Measurements from ENCODE around the gene ADCK2.

The ADCK2 gene

DNA sequence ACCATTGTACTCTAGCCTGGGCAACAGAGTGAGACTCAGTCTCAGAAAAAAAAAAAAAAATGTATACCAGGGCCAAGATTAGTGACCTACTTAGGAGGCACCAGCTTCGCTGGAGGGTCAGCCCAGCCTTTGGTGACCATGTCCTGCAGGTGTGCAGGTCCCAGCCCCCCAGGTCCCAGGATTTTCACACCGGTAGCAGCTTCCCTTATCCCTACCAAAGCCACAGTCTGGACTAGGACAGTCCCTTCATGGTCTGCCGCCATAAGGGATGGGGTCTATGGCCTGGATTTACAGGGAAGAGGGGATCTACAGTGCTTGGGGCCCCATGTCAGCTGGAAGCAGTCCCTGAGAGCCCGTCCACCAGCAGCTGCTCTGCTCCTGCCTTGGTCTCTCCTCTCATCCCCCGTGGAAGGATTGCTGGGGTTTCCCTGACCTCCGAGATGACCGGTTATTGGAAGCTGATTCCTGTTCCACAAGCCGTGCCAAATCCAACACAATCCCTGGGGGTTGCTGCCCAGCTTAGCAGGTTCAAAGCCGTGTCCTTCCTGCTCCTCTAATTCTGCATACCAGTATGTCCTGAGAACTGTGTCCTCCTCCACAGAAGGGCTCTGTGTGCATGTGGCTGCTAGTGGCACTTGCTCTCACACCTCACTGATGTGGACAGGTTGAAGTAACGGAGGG is 12.8 kb downstream of the ADCK2 start:
- Histone ChIP-seq H3K4me3 (ENCODE audit: low read length) (no peak overlapping the region), H3K36me3 (replicated peaks; ENCODE audit: low read depth, low read length) (peaks cover 6% of the 10 kb centered on the region), H3K4me1 (ENCODE audit: low read length) (no peaks in the 10 kb centered on the region), H3K27ac (ENCODE audit: low read length) (no peak overlapping the region), H3K9ac (ENCODE audit: low read length) (no peak overlapping the region), H3K4me2 (ENCODE audit: low read length) (no peak overlapping the region), H3K27me3 (ENCODE audit: low read depth, low read length) (no peaks in the 10 kb centered on the region), H3K79me2 (ENCODE audit: low read length) (no peaks in the 10 kb centered on the region), H2AFZ (ENCODE audit: low read depth, low read length) (no peak overlapping the region), H3K9me3 (ENCODE audit: insufficient read depth, low read length) (no peaks in the 10 kb centered on the region), H4K20me1 (ENCODE audit: insufficient read depth, low read length) (no peaks in the 10 kb centered on the region)
- no peak for TF ChIP-seq EZH2phosphoT487 (IDR thresholded peaks at IDR 0.05; ENCODE audit: low read depth)
- TF ChIP-seq, protein P1, sequence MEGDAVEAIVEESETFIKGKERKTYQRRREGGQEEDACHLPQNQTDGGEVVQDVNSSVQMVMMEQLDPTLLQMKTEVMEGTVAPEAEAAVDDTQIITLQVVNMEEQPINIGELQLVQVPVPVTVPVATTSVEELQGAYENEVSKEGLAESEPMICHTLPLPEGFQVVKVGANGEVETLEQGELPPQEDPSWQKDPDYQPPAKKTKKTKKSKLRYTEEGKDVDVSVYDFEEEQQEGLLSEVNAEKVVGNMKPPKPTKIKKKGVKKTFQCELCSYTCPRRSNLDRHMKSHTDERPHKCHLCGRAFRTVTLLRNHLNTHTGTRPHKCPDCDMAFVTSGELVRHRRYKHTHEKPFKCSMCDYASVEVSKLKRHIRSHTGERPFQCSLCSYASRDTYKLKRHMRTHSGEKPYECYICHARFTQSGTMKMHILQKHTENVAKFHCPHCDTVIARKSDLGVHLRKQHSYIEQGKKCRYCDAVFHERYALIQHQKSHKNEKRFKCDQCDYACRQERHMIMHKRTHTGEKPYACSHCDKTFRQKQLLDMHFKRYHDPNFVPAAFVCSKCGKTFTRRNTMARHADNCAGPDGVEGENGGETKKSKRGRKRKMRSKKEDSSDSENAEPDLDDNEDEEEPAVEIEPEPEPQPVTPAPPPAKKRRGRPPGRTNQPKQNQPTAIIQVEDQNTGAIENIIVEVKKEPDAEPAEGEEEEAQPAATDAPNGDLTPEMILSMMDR (IDR thresholded peaks at IDR 0.05; ENCODE audit: low read depth, low read length): no peak

DNA sequence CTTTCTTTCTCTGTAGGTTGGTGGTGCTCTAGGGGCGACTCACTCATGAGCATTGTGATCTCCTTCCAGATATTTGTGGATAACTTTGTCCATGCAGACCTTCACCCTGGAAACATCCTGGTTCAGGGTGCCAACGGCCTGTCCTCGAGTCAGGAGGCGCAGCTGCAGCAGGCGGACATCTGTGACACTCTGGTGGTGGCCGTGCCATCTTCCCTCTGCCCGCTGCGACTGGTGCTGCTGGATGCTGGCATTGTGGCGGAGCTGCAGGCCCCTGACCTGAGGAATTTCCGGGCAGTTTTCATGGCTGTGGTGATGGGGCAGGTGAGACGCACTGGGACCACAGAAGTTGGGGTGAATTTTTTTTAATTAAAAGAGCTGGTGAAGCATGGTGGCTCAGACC is 14.2 kb downstream of the ADCK2 start:
- peaks cover 2% of the 10 kb centered on the region for H3K36me3 ChIP-seq (replicated peaks; ENCODE audit: low read depth, low read length)
- H4K20me1 ChIP-seq (ENCODE audit: insufficient read depth, low read length): no peaks in the 10 kb centered on the region
- H3K27ac ChIP-seq (ENCODE audit: low read length): no peak overlapping the region
- no peak overlapping the region for H3K4me2 ChIP-seq (ENCODE audit: low read length)
- H3K4me1 ChIP-seq (ENCODE audit: low read length): no peaks in the 10 kb centered on the region
- no peaks in the 10 kb centered on the region for H3K27me3 ChIP-seq (ENCODE audit: low read depth, low read length)
- no peak overlapping the region for H3K9ac ChIP-seq (ENCODE audit: low read length)
- H2AFZ ChIP-seq (ENCODE audit: low read depth, low read length): no peak overlapping the region
- H3K4me3 ChIP-seq (ENCODE audit: low read length): no peak overlapping the region
- TF ChIP-seq, protein P1 (IDR thresholded peaks at IDR 0.05; ENCODE audit: low read depth, low read length): no peak
- TF ChIP-seq EZH2phosphoT487 (IDR thresholded peaks at IDR 0.05; ENCODE audit: low read depth): no peak
- no peaks in the 10 kb centered on the region for H3K79me2 ChIP-seq (ENCODE audit: low read length)
- H3K9me3 ChIP-seq (ENCODE audit: insufficient read depth, low read length): no peaks in the 10 kb centered on the region

DNA sequence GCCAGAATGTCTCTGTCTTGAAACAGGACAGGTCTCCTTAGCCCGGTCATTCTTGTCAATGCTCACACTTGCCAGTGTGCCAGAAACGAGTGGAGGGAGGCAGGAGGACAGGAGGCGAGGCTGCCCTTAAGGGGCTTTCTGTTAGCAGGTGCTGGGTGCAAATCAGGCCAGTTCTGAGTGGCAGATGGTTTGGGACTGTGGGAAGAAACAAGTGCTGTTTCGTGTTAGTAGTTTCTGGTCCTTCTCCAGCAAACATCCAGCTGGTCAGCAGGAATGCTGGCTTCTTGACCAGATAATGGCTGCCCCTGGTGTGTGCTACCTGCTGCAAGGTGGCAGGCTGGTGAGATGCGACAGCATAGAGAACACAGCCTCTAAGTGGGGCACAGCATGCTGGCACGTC is 15.6 kb downstream of the ADCK2 start:
- no peaks in the 10 kb centered on the region for H3K4me1 ChIP-seq (ENCODE audit: low read length)
- no peaks in the 10 kb centered on the region for H3K9me3 ChIP-seq (ENCODE audit: insufficient read depth, low read length)
- TF ChIP-seq, protein P1 (IDR thresholded peaks at IDR 0.05; ENCODE audit: low read depth, low read length): no peak
- TF ChIP-seq EZH2phosphoT487 (IDR thresholded peaks at IDR 0.05; ENCODE audit: low read depth): no peak
- no peaks in the 10 kb centered on the region for H3K27me3 ChIP-seq (ENCODE audit: low read depth, low read length)
- H3K27ac ChIP-seq (ENCODE audit: low read length): no peak overlapping the region
- H3K4me2 ChIP-seq (ENCODE audit: low read length): no peak overlapping the region
- H3K79me2 ChIP-seq (ENCODE audit: low read length): no peaks in the 10 kb centered on the region
- H4K20me1 ChIP-seq (ENCODE audit: insufficient read depth, low read length): no peaks in the 10 kb centered on the region
- H2AFZ ChIP-seq (ENCODE audit: low read depth, low read length): no peak overlapping the region
- no peak overlapping the region for H3K9ac ChIP-seq (ENCODE audit: low read length)
- H3K4me3 ChIP-seq (ENCODE audit: low read length): no peak overlapping the region
- H3K36me3 ChIP-seq (replicated peaks; ENCODE audit: low read depth, low read length): peaks cover 2% of the 10 kb centered on the region

DNA sequence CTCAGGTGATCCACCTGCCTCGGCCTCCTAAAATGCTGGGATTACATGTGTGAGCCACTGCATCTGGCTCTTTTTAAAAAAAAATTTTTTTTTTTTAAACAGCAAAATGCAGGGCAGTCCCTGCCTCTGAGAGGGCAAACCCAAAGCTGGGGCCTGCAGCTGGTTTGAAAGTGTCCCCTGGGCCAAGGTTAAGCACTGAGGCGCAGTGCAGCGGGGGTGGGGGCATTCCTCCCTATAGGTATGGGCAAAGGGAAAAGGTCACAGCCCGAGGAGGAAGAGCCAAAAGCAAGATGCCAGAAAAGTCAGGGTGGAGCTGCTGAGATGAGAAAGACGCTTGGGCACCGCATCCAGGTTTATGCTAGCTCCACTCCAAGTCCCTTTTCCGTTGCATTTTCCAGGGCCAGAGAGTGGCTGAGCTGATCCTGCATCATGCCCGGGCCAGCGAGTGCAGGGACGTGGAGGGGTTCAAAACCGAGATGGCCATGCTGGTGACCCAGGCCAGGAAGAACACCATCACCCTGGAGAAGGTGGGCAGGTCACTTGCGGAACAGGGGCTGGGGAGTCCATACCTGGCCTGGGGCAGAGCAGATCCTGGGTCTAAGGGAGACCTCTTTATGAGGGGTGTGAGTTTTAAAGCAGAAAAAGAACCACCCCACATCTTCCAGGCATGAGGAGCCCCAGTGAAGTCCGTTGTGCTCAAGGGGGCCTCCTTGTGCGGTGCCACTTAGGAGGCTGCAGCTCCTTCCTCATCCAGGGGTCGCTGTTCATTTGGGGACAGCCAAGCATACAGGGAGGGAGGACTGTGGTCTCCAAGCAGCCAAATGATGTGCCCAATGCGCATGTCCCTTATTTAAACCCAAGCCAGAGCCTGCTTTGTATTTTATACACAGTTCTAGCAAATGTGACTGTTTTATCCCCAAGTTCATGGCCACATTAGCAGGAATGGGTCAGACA is 16.7 kb downstream of the ADCK2 start:
- H3K9me3 ChIP-seq (ENCODE audit: insufficient read depth, low read length): no peaks in the 10 kb centered on the region
- TF ChIP-seq, protein P1 (IDR thresholded peaks at IDR 0.05; ENCODE audit: low read depth, low read length): no peak
- no peak for TF ChIP-seq EZH2phosphoT487 (IDR thresholded peaks at IDR 0.05; ENCODE audit: low read depth)
- no peak overlapping the region for H2AFZ ChIP-seq (ENCODE audit: low read depth, low read length)
- no peaks in the 10 kb centered on the region for H4K20me1 ChIP-seq (ENCODE audit: insufficient read depth, low read length)
- peaks cover 2% of the 10 kb centered on the region for H3K36me3 ChIP-seq (replicated peaks; ENCODE audit: low read depth, low read length)
- no peak overlapping the region for H3K4me2 ChIP-seq (ENCODE audit: low read length)
- no peaks in the 10 kb centered on the region for H3K4me1 ChIP-seq (ENCODE audit: low read length)
- H3K4me3 ChIP-seq (ENCODE audit: low read length): no peak overlapping the region
- no peak overlapping the region for H3K27ac ChIP-seq (ENCODE audit: low read length)
- no peak overlapping the region for H3K9ac ChIP-seq (ENCODE audit: low read length)
- no peaks in the 10 kb centered on the region for H3K27me3 ChIP-seq (ENCODE audit: low read depth, low read length)
- H3K79me2 ChIP-seq (ENCODE audit: low read length): no peaks in the 10 kb centered on the region

Measured in OCI-LY3 (cell line).